ENCODE data around the gene TMEM203. TPM values are rescaled to one million over a fixed set of nuclear protein-coding genes. Genes with fewer than 3 reads are reported as not detected.
A peak's percentile ranks its signal among the peaks of the same experiment; 100 is the strongest.
"Not testable (repeated sequence)": the region's sequence is repeated elsewhere in the genome, so short reads cannot be mapped to it uniquely, and the experiment has no call there.

TMEM203 gene
- total RNA-seq, 4 donors from 2014 or later, result 24.7 to 45.9 (median 32.0) TPM

- in situ Hi-C loops (cut with MboI; ENCODE audit: low sequenced_read_pairs in 4 of 4) (no loop called here), intact Hi-C loops (cut with DNase I; ENCODE audit: low total_unique reads) (loop anchor here (1.0 to 5.0 kb wide), 4 partner anchors 14 to 52 kb away; partner anchors contain the start of genes ANAPC2, NELFB, SSNA1 and TPRN)
- TF ChIP-seq POLR2A (IDR thresholded peaks at IDR 0.05), result peak; percentile 100
- TF ChIP-seq CTCF (IDR thresholded peaks at IDR 0.05 in 4 of 5, conservative IDR thresholded peaks at IDR 0.05 in 1 of 5), result peak in 1 of 5 experiments; percentile 19
- H3K27me3 ChIP-seq, result no peaks in the 10 kb centered on the region
- H3K4me1 ChIP-seq, result peaks cover 60 to 77% of the 10 kb centered on the region in 2 donors
- peak; percentile 99 to 100 for DNase-seq
- no peaks in the 10 kb centered on the region for H3K9me3 ChIP-seq
- H3K27ac ChIP-seq, result peak within 1 kb of the TSS; percentile 93 to 98 (median 97)
- peaks cover 0 to 23% of the 10 kb centered on the region in 2 donors for H3K36me3 ChIP-seq
- peak; percentile 92 to 94 for ATAC-seq
- peak within 1 kb of the TSS; percentile 79 to 100 (median 85) for H3K4me3 ChIP-seq
Observed at GRCh38 chr9:137240841-137241489, 35.5 kb upstream of the TMEM203 start, which contains the start of gene TUBB4B. Gene TUBB4B, plus strand, starts transcription at chr9:137241287. Its CDS starts 74 bp downstream, at chr9:137241361.

- in situ Hi-C loops (cut with MboI; ENCODE audit: low sequenced_read_pairs in 4 of 4), result no loop called here
- H3K9me3 ChIP-seq, result no peaks in the 10 kb centered on the region
- peaks cover 62 to 83% of the 10 kb centered on the region in 2 donors for H3K4me1 ChIP-seq
- intact Hi-C loops (cut with DNase I; ENCODE audit: low total_unique reads), result loop anchor here (2.0 to 5.0 kb wide), 3 partner anchors 28 to 52 kb away; partner anchors contain the start of genes ANAPC2, SSNA1 and TPRN
- DNase-seq (peak; percentile 56 to 70), ATAC-seq (peak; percentile 13 to 18)
- TF ChIP-seq CTCF (IDR thresholded peaks at IDR 0.05 in 4 of 5, conservative IDR thresholded peaks at IDR 0.05 in 1 of 5) (peak in 2 of 5 experiments; percentile 9 to 16), POLR2A (IDR thresholded peaks at IDR 0.05) (peak in 1 of 2 donors; percentile 25)
- H3K4me3 ChIP-seq, result peak overlapping the region; percentile 69 to 83 (median 78)
- peaks cover 0 to 23% of the 10 kb centered on the region in 2 donors for H3K36me3 ChIP-seq
- H3K27me3 ChIP-seq, result no peaks in the 10 kb centered on the region
- H3K27ac ChIP-seq, result peak overlapping the region; percentile 90 to 98 (median 94)
Observed at GRCh38 chr9:137240318-137240840, 34.9 kb upstream of the TMEM203 start.

- intact Hi-C loops (cut with DNase I; ENCODE audit: low total_unique reads), result loop anchor here (2.0 to 10.0 kb wide), 4 partner anchors 29 to 455 kb away; partner anchors contain the start of genes ANAPC2, SSNA1 and TPRN
- not testable (repeated sequence) for DNase-seq
Observed at GRCh38 chr9:137239541-137240200, 34.2 kb upstream of the TMEM203 start.

GRCh38 chr9:137237759-137238726, 32.6 kb upstream of the TMEM203 start:
- ATAC-seq (no peak), DNase-seq (peak; percentile 49 to 67)
- Histone ChIP-seq H3K4me1 (peaks cover 49 to 61% of the 10 kb centered on the region in 2 donors), H3K36me3 (peaks cover 0 to 14% of the 10 kb centered on the region in 2 donors), H3K4me3 (no peak overlapping the region), H3K27me3 (peaks cover 0 to 17% (median 0%) of the 10 kb centered on the region in 3 donors), H3K27ac (peak overlapping the region; percentile 63 to 79 (median 78)), H3K9me3 (no peaks in the 10 kb centered on the region)
- intact Hi-C loops (cut with DNase I; ENCODE audit: low total_unique reads) (loop anchor here (2.0 to 10.0 kb wide), 2 partner anchors 25 to 453 kb away; no protein-coding TSS in a partner anchor), in situ Hi-C loops (cut with MboI; ENCODE audit: low sequenced_read_pairs in 4 of 4) (loop anchor here in 2 of 4 donors (10.0 kb wide), 1 partner anchor 123 kb away; the partner anchor contains the start of gene DPP7 (in 2 of the 2))
- no peak for TF ChIP-seq CTCF (IDR thresholded peaks at IDR 0.05 in 4 of 5, conservative IDR thresholded peaks at IDR 0.05 in 1 of 5)
- no peak for TF ChIP-seq POLR2A (IDR thresholded peaks at IDR 0.05)

More at GRCh38 chr9:137239541-137240200, 34.2 kb upstream of the TMEM203 start:
- Histone ChIP-seq H3K4me1 (peaks cover 62 to 77% of the 10 kb centered on the region in 2 donors), H3K36me3 (peaks cover 0 to 23% of the 10 kb centered on the region in 2 donors), H3K27ac (peak overlapping the region; percentile 90 to 98 (median 94)), H3K4me3 (peak overlapping the region; percentile 69 to 83 (median 78))
- not testable (repeated sequence) for ATAC-seq, H3K9me3 ChIP-seq, H3K27me3 ChIP-seq
- in situ Hi-C loops (cut with MboI; ENCODE audit: low sequenced_read_pairs in 4 of 4), result loop anchor here in 2 of 4 donors (10.0 kb wide), 1 partner anchor 125 kb away; the partner anchor contains the start of gene DPP7 (in 2 of the 2)

All from gastrocnemius medialis (tissue), 4 donors.